C4-2B (cell line): ENCODE measurements around the gene DOCK10.
"Not testable (repeated sequence)": the region's sequence is repeated elsewhere in the genome, so short reads cannot be mapped to it uniquely, and the experiment has no call there.

ENCODE experiments used
- H3K27ac ChIP-seq: fragments of 450-650 bp; 2 replicates; pipeline ENCODE4 v1.5.1; 2017
- ZFX ChIP-seq: fragments of 450-650 bp; IDR thresholded peaks from 2 replicates; pipeline ENCODE4 v1.6.1; 2017
- TF ChIP-seq, protein P1 (sequence below): fragments of 450-650 bp; conservative IDR thresholded peaks from 2 replicates; pipeline ENCODE4 v1.5.1; 2017; ENCODE audit warnings: mild to moderate bottlenecking

DOCK10 gene

DNA sequence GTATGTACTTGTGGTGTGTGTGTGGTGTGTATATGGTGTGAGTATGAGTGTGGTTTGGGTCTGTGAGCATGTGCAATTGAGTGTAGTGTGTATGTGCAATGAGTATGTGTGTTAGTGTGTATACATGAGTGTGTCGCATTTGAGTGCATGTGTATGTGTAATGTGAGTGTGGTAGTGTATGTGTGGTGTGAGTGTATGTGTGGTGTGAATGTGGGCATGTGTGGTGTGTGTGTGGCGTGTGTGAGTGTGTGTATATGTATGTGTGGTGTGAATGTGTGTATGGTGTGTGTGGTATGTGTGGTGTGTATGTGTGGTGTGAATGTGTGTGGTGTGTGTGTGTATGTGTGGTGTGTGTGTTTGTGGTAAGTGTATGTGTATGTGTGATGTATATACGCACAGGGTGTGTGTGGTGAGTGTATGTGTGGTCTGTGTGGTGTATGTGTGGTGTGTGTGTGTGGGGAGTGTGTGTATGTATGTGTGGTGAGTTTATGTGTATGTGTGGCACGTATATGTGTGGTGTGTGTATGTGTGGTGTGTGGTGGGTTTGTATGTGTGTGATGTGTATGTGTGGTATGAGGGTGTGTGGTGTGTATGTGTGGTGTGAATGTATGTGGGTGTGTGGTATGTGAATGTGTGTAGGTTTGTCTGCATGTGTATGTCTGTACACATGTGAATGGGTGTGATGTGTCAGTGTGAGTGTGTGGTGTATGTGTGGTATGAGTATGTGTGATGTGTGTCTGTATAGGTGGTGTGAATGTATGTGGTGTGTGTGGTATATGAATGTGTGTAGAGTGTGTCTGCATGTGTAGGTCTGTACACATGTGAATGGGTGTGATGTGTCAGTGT, 123.4 kb downstream of the DOCK10 start:
- TF ChIP-seq, protein P1, sequence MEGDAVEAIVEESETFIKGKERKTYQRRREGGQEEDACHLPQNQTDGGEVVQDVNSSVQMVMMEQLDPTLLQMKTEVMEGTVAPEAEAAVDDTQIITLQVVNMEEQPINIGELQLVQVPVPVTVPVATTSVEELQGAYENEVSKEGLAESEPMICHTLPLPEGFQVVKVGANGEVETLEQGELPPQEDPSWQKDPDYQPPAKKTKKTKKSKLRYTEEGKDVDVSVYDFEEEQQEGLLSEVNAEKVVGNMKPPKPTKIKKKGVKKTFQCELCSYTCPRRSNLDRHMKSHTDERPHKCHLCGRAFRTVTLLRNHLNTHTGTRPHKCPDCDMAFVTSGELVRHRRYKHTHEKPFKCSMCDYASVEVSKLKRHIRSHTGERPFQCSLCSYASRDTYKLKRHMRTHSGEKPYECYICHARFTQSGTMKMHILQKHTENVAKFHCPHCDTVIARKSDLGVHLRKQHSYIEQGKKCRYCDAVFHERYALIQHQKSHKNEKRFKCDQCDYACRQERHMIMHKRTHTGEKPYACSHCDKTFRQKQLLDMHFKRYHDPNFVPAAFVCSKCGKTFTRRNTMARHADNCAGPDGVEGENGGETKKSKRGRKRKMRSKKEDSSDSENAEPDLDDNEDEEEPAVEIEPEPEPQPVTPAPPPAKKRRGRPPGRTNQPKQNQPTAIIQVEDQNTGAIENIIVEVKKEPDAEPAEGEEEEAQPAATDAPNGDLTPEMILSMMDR: no peak
- no peak for TF ChIP-seq ZFX
- H3K27ac ChIP-seq: no peak overlapping the region

DNA sequence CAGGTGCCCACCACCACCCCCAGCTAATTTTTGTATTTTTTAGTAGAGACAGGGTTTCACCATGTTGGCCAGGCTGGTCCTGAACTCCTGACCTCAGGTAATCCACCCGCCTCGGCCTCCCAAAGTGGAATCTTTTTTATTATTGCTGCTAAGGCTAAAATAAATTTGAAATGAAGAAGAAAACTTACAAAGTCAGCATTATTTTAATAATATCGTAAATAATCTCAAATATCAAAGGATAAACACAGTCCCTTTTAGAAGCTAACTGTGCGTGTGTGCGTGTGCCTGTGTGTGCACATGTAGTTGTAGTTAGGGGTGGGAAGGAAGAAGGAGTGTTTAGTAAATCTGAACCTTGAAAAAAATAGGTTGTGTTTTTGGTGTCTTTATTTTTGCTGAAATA, 125.0 kb downstream of the DOCK10 start:
- H3K27ac ChIP-seq: not testable (repeated sequence)

DNA sequence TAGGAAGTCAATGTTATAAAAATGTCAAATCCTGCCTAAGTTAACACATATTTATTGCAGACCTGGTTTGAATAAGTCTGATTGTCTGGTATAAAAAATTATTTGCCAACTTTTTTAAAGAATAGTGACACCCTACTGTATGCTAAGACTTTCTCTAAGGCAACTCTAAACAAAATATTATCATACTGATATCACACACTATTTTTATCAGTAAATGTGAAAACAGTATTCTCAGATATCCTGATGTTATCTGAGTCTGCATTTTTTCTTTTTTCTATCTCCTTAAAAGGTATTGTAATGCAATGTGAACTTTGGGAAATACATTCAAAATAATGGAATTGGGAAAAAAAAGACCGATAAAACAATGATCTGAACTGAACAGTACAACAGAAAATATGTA, 127.1 kb downstream of the DOCK10 start:
- H3K27ac ChIP-seq: no peak overlapping the region
- TF ChIP-seq, protein P1: no peak
- no peak for TF ChIP-seq ZFX

DNA sequence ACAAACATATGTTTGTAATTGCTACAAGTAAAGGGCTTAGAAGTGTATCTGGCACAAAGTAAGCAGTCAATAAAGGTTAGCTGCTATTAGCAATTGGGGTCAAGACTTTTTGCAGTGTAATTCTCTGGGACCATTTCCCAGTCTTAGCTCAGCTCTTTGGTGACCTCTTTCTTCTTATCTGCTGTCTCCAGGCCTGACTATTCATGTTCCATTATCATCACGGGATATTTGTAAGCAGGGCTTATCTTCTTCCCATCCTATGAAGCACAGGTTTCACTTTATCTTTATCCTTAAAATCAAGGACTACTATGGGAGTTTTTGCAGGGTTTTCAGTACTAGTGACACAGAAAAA, 131.7 kb downstream of the DOCK10 start:
- no peak overlapping the region for H3K27ac ChIP-seq
- no peak for TF ChIP-seq ZFX
- TF ChIP-seq, protein P1: no peak

DNA sequence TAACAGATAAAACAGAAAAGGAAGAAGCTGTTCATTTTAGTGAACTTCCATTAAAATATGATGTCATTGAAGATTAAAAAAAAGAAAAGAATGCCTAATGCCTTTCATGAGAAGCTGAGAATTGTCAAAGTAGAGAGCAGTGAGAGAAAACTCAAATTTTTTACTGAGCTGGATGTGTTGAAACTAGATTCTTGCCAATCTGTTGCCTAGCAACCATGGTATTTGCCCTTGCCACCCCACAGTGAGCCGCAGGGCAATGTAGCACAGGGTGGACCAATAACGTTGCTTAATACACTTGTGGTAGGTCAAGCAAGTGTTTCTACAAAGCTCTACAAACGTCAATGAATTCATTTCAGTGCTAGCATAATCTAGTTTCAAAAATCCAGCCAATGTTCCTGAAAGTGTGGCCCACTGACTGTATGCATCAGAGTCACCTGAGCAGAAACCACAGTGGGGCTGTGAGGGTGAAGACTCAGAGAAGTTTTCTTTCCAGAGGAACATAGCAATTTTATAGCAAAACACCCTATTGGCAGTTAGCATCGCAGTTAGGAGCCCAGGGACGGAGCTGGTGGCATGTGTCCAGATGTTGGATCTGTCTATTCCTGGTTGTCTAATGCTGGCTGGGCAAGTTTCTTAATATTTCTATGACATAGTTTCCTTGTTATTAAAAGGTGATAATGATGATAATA, 132.2 kb downstream of the DOCK10 start:
- TF ChIP-seq, protein P1: no peak
- no peak for TF ChIP-seq ZFX
- H3K27ac ChIP-seq: no peak overlapping the region

DNA sequence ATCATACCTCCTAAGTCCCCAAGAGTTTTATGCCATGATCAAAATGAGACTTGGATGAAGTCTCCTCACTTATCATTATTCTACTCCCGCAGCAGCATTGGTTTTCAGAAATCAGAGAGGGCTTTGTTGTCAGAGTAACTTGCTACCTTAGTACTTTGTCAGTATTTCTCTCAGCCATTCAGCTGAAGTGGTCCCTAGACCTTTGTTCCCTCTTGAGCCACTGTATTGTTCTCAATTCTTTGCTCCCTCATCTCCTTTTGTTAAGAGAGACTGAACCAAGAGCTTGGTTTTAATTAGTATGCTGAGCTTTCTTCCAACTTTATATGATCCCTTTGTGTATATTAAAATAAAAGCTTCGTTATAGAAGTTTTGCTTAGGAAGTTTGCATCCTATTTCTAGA, 133.4 kb downstream of the DOCK10 start:
- TF ChIP-seq ZFX: no peak
- TF ChIP-seq, protein P1: no peak
- H3K27ac ChIP-seq: no peak overlapping the region

DNA sequence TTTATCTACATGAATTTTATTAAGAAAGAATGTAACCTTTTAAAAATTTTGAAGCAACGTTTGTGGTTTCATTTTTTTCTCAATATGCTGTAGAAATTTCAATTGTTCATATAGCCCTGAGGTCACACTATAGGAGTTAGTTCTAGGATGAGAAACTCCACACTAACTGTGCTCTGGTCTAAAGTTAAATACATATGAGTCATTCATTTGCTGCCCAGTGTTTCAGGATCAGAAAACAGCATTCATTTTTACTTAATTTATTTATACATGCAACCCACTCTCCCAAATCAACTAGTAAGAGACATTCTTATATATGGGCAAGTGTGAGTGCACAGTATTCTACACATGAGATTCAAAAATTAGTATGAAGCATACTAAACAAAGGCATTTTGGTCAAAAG, 137.9 kb downstream of the DOCK10 start:
- no peak overlapping the region for H3K27ac ChIP-seq
- TF ChIP-seq, protein P1: no peak
- no peak for TF ChIP-seq ZFX

DNA sequence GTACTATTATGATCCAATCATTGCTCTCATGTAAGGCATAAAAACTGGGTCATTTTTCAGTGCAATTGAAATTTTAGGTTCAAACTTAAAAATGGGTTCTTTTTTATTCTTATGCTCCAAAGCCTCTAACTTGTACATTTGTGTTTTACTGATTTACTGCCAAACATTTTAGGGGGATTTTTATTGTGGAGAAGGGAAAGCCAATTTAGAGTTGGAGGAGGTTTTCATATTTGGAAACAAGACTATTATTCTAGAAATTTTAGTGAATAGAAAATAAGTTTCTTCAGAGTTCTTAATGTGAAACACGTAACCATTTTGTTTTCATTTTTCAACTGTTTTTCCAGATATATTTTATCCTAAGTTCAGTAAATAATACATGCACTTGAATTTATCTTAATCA, 138.6 kb downstream of the DOCK10 start:
- TF ChIP-seq ZFX: no peak
- TF ChIP-seq, protein P1: no peak
- no peak overlapping the region for H3K27ac ChIP-seq
